GM23338 (cell line): Measurements from ENCODE around the gene CYP1A2.

ENCODE experiments used
- POLR2AphosphoS5 ChIP-seq: IDR thresholded peaks from 2 replicates; pipeline ENCODE4 v1.6.1; 2016; ENCODE audit warnings: antibody characterized with exemption, low read depth
- TF ChIP-seq, protein P1 (sequence below), 2 experiments: fragments of 200-600 bp in 1 of 2; sonication (generic) in 1 of 2; conservative IDR thresholded peaks; 2 replicates each; pipeline versions ENCODE4 v1.5.1 to v1.6.1; 2016 to 2017; ENCODE audit warnings: antibody characterized with exemption in 2 of 2, low read depth in 2 of 2, mild to moderate bottlenecking in 2 of 2, moderate library complexity in 1 of 2

DNA sequence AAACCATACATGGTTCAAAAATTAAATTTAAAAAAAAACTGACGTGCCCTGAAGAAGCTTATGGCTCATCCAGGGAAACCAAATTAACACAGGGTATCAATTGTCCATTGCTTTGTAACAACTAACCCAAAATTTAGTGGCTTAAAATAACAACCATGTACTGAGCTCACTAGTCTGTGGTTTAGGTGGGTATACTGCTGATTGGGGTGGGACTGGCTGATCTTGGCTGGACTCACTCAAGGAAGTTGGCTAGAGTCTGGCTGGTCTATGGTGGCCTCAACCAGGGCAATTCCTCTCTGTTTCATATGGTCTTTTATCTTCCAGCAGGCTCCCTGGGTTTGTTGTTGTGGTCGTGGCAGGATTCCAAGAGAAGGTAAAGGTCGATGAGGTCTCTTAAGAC, 38.8 kb upstream of the CYP1A2 start:
- TF ChIP-seq, protein P1, sequence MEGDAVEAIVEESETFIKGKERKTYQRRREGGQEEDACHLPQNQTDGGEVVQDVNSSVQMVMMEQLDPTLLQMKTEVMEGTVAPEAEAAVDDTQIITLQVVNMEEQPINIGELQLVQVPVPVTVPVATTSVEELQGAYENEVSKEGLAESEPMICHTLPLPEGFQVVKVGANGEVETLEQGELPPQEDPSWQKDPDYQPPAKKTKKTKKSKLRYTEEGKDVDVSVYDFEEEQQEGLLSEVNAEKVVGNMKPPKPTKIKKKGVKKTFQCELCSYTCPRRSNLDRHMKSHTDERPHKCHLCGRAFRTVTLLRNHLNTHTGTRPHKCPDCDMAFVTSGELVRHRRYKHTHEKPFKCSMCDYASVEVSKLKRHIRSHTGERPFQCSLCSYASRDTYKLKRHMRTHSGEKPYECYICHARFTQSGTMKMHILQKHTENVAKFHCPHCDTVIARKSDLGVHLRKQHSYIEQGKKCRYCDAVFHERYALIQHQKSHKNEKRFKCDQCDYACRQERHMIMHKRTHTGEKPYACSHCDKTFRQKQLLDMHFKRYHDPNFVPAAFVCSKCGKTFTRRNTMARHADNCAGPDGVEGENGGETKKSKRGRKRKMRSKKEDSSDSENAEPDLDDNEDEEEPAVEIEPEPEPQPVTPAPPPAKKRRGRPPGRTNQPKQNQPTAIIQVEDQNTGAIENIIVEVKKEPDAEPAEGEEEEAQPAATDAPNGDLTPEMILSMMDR (conservative IDR thresholded peaks at IDR 0.05; ENCODE audit: low read depth in 2 of 2) = no peak
- no peak for TF ChIP-seq POLR2AphosphoS5
